ENCODE results near the gene SHCBP1L.

The SHCBP1L gene

GRCh38 chr1:182978151-182978853, 25.3 kb upstream of the SHCBP1L start:
- TF ChIP-seq TCF12 (IDR thresholded peaks at IDR 0.05; ENCODE audit: low read depth) (no peak), YY1 (IDR thresholded peaks at IDR 0.05; ENCODE audit: low read depth) (no peak), USF1 (IDR thresholded peaks at IDR 0.05) (no peak), EGR1 (IDR thresholded peaks at IDR 0.05) (no peak), FOXM1 (IDR thresholded peaks at IDR 0.05; ENCODE audit: borderline replicate concordance, low read depth) (no peak), TAF1 (IDR thresholded peaks at IDR 0.05; ENCODE audit: low read depth) (no peak)
- TF ChIP-seq, protein P1, sequence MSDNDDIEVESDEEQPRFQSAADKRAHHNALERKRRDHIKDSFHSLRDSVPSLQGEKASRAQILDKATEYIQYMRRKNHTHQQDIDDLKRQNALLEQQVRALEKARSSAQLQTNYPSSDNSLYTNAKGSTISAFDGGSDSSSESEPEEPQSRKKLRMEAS (IDR thresholded peaks at IDR 0.05) = no peak

DNA sequence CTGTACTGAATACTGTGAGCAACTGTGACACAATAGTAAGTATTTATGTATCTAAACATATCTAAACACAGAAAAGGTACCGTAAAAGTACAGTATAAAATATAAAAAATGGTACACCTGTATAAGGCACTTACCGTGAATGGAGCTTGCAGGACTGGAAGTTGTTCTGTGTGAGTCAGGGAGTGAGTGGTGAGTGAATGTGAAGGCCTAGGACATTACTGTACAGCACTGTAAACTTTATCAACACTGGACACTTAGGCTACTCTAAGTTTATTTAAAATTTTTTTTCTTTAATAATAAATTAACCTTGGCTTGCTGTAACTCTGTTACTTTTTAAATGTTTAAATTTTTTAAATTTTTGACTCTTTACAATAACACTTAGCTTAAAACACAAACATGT, 24.5 kb upstream of the SHCBP1L start:
- TF ChIP-seq USF1 (IDR thresholded peaks at IDR 0.05) = no peak
- TF ChIP-seq ZBTB7A (IDR thresholded peaks at IDR 0.05; ENCODE audit: low read depth) = no peak
- no peak for TF ChIP-seq NFIC (IDR thresholded peaks at IDR 0.05)
- TF ChIP-seq YY1 (IDR thresholded peaks at IDR 0.05; ENCODE audit: low read depth) = no peak
- no peak for TF ChIP-seq FOXM1 (IDR thresholded peaks at IDR 0.05; ENCODE audit: borderline replicate concordance, low read depth)
- TF ChIP-seq, protein P1 (IDR thresholded peaks at IDR 0.05) = no peak
- TF ChIP-seq CREB1 (IDR thresholded peaks at IDR 0.05; ENCODE audit: low read depth) = no peak

GRCh38 chr1:182974506-182975191, 21.7 kb upstream of the SHCBP1L start:
- TF ChIP-seq TAF1 (IDR thresholded peaks at IDR 0.05; ENCODE audit: low read depth) (no peak), EP300 (IDR thresholded peaks at IDR 0.05; ENCODE audit: borderline replicate concordance) (no peak), TEAD4 (IDR thresholded peaks at IDR 0.05) (no peak), USF1 (IDR thresholded peaks at IDR 0.05) (no peak), CEBPB (IDR thresholded peaks at IDR 0.05) (no peak), ZBTB7A (IDR thresholded peaks at IDR 0.05; ENCODE audit: low read depth) (no peak), TCF12 (IDR thresholded peaks at IDR 0.05; ENCODE audit: low read depth) (no peak), CREB1 (IDR thresholded peaks at IDR 0.05; ENCODE audit: low read depth) (no peak), REST (IDR thresholded peaks at IDR 0.05; ENCODE audit: low read depth) (no peak), RAD21 (IDR thresholded peaks at IDR 0.05; ENCODE audit: low read depth) (no peak), YY1 (IDR thresholded peaks at IDR 0.05; ENCODE audit: low read depth) (no peak), EGR1 (IDR thresholded peaks at IDR 0.05) (no peak), FOXM1 (IDR thresholded peaks at IDR 0.05; ENCODE audit: borderline replicate concordance, low read depth) (no peak), NFIC (IDR thresholded peaks at IDR 0.05) (no peak)
- TF ChIP-seq, protein P1 (IDR thresholded peaks at IDR 0.05) = no peak

- TF ChIP-seq CREB1 (IDR thresholded peaks at IDR 0.05; ENCODE audit: low read depth) (no peak), CEBPB (IDR thresholded peaks at IDR 0.05) (0 out of 2 replicates have a peak, but pooled peaks have one; percentile 33), FOXM1 (IDR thresholded peaks at IDR 0.05; ENCODE audit: borderline replicate concordance, low read depth) (no peak), USF1 (IDR thresholded peaks at IDR 0.05) (no peak), EP300 (IDR thresholded peaks at IDR 0.05; ENCODE audit: borderline replicate concordance) (0 out of 2 replicates have a peak, but pooled peaks have one; percentile 17), TAF1 (IDR thresholded peaks at IDR 0.05; ENCODE audit: low read depth) (no peak)
- TF ChIP-seq, protein P1 (IDR thresholded peaks at IDR 0.05) = no peak
Observed at GRCh38 chr1:182972829-182973228, 19.9 kb upstream of the SHCBP1L start.

DNA sequence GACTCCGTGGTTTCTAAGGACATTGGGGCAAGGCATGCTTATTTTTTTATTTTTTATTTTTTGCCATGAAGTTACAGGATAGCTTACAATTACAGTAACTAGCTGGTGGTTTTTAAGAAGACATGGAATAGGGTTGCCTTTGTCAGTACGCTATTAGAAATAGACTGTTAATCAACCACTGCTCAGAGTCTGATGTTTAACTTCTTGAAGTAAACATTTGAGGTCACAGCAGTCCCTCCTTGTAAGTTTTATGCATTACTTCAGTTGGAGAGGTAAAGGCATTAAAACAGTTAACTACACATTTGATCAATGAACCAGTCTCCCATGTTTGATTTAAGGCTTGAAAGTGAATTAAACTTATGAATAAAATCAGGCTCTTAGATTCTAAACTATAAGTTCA, 19.3 kb upstream of the SHCBP1L start:
- TF ChIP-seq REST (IDR thresholded peaks at IDR 0.05; ENCODE audit: low read depth) = no peak
- no peak for TF ChIP-seq TCF12 (IDR thresholded peaks at IDR 0.05; ENCODE audit: low read depth)

Measured in Ishikawa (cell line).